Activated naive CD4-positive, alpha-beta T cell (primary cell): ENCODE measurements around the gene TBC1D10A.

ENCODE experiments used
- DNase-seq, 4 experiments: peaks; one replicate each; lab custom pipeline; 2025; lab: John Stamatoyannopoulos, UW

The TBC1D10A gene

DNA sequence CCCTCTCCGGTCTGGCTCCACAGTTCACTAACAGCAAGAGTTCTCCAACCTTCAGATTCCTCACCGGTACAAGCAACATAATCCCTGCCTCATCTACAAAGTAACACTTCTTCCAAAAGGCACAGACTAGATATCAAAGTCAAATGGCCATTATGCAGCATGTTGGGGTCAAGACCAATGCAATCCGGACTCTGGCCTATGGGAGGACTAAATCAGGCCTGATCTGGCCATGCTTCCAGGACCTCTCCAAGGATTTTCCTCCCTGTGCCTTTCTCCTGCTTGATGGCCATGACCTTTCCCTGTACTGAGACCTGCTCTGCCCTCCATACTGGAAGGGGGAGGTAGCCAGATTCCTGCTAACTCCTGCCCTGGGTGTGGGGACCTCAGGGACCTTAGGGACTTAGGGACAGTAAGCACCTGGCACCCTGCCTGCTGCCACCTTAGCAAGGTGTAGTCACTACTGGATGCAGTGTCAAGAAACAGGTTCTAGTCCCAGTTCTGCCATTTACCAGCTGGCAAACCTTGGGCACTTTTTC lies 6.7 kb downstream of the TBC1D10A start:
- DNase-seq, result no peak

DNA sequence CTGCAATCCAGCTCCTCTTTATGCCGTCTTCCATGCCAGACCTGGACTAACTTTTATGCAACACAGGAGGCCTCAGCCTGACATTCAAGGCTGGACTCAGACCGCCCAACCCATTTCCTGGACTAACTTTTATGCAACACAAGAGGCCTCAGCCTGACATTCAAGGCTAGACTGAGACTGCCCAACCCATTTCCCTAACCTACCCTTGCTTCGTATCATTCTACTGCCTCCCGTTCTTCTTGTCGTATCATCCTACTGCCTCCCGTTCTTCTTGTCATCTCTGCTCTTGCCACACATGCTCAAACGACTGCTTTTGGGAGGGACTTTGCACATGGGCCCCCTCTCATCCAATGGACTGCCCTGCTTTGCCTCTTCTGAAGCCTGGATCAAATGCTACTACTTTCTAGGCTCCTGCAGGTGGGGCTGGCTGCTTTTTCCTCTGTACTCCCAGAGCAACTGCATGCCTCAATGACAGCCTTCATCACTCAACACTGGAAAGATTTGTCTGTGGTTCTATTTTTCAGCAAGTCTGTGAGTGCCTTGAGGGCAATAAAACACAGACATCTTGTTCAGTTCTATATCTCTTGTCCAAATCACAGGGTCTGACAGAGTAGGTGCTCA lies 7.8 kb downstream of the TBC1D10A start:
- no peak for DNase-seq

DNA sequence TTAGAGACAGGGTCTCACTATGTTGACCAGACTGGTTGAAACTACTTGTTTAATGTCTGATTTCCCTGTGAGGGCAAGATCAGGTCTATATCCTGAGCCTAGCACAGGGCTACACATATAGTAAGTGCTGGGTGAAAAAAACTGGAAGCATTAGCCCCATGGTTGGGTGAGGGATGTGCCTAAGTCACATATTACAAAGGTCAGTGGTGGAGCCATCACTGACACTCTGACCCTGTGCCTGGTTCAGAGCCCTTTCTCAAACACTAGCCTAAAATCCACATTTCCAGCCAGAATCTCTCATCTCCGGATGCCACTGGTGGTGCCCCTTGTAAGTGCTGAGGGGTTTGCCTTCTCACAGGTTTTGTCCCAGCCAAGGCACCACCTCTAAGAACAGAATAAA lies 9.0 kb downstream of the TBC1D10A start:
- DNase-seq, result no peak

DNA sequence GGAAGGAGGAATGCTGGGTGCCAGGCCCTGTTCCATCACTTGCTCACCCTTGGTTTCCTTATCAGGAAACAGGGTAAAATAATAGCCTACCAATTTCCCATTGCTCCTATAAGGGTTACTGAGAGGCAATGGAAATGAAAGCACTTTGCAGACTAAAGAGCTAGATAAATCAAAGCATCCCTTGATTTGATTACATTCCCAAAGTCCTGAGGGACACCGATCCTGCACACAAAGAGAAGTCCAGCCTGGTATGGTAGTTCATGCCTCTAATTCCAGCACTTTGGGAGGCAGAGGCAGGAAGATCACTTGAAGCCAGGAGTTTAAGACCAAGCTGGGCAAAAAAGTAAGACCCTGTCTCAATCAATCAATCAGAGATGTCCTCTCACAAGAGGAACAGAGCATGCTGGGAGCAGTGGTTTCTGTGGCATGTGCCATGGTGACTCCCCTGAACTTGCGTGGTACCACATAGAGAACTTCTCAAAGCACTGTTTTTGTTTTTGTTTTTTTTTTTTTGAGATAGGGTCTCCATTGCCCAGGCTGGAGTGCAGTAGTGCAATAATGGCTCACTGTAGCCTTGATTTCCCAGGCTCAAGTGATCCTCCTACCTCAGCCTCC lies 10.7 kb downstream of the TBC1D10A start:
- DNase-seq, result no peak

DNA sequence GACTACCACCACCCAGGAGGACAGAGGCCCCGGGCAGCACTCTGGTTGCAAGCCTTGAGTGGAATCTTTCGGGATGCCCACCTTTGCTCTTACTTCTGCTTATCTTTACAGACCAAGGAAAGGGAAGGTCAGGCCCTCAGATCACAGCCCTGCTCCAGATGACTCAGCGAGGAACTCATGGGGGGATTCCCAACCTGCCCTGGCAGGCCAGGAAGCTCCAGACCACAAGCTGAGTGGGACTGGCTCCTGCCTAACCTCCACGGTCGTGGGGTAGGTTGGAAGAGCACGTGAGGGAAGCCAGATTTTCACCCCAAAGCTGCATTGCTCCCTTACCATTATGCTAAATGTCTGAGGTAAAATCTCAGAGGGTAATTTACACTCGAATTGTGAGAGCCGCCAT lies 11.8 kb downstream of the TBC1D10A start:
- no peak for DNase-seq

DNA sequence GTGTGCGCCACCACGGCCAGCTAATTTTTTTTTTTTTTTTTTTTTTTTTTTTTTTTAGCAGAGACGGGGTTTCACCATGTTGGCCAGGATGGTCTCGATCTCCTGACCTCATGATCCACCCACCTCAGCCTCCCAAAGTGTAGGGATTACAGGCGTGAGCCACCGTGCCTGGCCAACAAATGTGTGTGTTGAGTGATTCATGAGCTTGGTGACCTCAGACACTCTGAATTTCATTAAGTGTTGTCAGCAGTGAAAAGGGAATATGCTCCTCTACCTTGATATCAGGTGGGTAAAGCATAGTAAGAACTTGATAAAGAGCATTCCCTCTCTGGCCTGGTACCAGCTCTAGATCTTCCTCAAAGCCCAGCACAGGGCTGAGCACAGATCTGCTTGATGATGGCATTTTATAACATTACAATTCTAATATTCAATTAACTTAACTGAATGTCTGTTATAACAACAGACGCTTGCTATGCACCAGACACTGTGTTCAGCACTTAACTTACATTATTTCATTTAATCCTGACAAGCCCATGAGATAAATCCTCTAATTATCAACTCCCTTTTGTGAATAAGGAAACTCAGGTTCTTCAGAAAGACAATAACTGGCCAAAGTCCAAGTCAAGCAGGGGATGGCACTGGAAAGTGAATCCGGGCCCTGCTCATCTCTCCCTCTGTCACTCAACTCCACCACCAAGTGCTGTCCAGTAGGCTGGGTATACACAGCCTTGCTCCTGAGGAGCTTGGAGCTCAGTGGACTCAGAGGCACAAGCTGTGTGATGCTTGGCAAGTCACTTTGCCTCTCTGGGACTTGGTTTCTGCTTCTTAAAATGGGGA lies 13.0 kb downstream of the TBC1D10A start:
- DNase-seq, result no peak

DNA sequence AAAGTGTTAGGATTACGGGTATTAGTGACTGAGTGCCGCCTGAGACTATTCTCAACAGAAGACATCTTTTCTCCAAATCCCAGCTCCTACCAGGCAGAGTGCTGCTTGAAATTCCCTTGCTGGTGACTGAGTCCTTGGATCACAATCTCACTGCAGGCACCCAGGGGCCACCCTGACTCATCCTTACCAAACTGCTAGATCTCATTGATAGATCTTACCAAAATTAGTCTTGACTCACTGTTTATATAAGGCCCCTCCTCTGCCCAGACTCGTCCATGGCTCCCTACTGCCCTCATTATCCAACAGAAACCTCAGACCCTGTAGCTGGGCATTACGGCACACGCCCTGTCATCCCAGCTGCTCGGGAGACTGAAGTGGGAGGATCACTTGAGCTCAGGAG lies 14.7 kb downstream of the TBC1D10A start:
- no peak for DNase-seq

DNA sequence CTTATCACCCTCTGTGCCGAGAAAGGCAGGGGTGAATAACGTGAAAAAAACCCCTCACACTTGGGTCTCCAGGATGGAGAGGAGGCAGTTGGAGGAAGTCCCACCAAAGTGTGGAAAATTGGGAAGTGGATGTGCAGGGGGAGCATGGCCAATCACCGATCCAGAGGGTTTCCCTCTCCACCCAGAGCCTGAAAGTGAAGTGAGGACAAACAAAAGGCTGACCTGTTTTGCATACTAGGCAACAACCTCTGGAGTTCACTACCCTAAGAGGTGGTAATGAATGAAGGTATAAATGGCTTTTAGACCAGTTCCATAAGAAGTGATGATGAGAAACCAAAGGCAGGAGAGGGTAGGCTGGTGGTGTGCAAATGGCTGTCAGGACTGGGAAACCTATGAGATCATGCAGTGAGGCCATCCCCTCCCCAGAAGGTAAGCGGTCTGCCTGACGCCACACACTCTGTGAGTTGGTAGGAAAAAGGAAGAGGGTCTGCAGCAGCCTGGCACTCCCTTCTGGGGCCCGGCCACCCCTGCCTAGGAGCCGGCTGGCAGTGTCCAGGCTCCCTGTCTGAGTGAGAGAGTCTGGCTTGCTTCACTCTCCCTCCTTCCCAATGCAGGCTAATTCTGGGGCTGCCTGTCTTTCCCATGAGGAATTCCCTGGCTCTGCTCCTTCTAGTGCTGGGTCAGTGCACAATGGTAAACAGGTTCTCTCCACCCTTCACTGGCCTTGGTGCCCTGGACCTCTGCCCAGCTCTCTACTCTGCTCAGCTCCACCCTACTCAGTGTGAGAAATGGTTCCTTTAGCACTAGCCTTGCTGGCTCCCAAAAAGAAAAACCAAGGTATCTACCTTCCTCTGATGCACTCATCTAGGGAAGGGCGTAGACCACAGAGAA lies 15.6 kb downstream of the TBC1D10A start:
- DNase-seq, result no peak

DNA sequence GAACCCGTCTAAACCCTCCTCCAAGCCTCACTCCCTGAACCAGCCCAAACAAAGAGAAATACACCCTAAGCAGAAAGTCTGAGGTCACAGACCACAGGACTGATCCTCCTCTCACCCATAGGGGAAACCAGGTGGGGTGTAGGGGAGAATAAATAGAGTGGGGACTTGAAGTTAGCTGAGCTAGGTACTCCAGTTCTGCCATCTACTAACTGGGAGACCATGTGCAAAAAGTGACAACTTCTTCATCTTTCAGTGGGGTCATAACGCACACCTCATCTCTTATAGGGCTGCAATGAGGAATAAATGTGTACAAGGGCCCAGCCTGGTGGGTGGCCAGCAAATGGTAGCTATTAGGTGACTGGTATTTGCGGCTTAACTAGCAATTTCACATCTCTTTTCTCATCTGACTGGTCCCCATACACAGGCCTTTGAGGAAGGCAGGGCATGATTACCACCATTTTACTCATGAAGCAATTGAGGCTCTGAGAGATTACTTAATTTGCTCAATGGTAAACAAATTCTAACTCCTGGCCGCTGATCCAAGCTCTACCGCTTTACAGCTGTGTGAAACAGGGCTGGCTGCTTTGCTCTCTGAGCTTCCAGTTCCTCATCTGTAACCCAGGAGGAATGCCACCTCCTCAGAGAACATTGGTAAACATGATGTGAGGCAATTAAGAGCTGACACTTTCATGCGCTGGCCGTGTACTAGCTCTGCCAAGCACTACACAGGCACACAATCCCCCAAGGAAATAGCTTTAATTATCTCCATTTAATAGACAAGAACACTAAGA lies 16.6 kb downstream of the TBC1D10A start:
- no peak for DNase-seq

DNA sequence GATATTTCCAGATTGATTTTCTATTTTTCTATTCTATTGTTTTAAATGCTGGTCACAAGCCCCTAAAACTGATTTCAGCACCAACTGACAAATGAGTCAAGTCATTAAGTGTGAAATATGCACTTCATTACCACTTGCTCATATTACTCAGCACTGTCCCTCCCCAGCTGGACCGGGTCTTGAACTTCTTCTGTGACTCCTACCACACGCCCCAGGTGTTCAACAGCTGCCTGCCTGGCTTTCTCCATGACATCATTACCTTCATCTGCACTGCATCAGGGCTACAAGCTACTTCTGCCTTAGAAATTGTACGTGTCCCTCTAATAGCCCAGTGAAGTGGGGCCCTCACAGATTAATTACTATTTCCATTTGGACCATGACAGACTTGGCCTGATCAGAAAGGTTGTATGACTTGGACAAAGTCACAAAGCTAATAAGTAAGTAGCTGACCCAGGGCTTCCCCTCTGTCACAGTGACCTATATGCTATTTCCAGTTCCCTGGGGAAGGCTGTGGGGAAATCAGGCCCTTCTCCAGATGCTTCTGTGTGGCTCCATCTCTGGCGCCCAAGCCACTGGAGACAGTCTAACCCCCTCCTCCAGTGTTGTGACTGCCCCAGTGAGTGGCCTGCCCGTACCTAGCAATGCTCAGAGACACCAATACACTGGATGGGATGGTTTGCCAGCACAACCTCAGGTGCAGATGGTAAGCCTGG lies 18.1 kb downstream of the TBC1D10A start:
- no peak for DNase-seq

DNA sequence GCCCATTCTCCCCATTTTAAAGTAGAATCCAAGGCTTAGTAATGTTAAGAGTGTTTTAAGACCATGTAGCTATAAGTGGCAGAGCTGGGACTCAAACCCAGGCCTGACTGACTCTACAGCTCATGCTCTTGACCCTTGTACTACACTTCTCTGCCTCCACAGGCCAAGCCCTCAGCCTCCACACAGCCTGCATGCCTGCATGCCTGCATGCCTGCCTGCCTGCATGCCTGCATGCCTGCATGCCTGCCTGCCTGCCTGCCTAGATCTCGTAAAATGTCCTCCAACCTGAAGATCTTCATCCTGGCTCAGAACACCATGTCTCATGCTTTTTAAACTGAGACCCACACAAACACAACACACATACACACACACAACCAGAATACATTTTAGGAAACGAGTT lies 18.6 kb downstream of the TBC1D10A start:
- DNase-seq, result no peak

DNA sequence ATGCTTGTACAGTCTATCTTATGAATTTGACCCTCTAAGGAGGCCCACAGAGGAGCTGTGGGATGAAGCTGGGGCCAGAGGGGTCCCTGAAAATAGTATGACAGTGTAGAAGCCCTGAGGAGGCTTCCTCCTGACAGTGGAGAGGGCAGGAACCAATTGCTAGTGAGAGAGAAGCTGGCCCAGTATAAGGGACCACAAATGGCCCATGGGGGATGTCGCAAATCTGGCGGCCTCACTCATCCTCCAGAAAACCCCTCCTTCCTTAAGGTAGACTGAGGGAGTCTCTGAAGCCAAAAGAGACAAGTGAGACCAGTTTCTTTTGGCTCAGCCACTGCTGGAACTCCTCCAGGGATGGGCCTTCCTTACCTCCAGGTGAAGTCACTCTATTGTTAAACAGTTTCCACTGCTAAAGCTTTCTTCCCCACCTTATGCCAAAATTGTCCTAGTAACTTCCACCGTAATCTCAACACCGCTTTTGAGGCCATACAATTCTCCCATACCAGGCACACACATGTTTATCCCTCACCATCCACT lies 19.6 kb downstream of the TBC1D10A start:
- DNase-seq, result no peak

DNA sequence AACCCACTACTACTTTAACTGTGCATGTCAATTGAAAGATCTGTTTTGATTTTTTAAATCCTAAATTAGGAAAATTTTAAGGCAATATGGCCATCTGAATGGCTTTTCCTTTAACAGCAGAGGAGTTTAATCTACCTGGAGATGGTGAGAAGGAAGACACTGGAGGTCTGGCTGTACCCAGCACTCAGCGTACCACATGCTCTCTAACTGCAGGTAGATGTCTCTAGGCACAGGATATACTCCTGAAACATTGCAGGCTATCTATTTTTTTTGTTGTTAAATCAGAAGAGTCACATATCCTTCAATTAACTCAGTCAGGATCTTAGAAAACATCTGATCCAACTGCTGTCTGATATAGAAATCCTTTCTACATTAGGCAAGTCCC lies 20.1 kb downstream of the TBC1D10A start:
- DNase-seq, result no peak

DNA sequence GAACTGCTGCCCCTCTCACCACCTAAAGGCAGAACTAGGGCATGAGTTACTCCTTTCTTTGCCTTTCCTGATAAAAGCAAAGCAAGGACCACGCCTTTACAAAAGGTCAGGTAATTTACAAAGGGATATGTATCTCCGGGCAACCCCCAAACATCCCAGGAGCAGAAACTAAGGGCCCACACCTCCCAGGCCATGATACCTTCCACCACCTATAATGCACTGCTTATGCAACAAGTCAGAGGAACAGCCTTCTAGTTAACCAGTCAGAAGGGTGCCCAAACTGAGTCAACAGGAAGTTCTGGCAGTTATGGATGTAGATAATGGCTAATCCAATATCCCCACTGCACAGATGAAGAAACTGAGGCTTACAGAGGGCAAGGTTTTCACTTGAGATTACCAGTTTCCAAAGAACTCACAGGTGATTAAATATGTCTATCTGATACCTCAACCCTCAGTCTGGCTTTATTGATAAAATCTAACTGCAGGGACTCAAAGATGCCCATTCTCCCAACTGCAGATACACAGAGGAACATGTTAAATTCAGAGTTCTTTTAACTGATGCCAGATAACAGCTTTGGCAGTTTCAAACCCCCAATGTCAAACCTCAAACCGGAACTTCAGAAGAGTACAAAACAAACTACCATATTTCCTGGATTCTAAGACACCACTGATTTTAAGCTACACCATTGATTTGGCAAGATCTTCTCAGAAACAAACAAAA lies 20.7 kb downstream of the TBC1D10A start:
- no peak for DNase-seq

DNA sequence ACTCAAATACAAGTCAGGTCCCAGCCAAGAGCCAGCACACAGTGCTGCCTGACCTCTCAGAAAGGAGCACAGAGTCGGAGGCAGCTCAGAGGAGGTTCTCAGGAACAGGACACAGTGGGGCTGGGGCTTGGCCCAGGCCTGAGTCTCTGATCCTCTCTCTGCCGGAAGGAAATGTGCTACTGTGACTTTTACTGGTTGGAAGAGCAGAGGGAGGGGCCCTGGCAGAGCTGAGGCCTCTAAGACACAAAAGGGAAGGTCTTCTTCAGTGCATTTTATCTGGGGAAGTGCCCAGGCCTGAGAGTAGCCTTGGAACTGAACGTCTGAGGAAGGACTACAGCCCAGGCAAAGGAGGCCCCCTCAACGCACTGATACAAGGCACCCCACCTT lies 21.2 kb downstream of the TBC1D10A start:
- peak in 2 of 4 experiments; percentile 22 to 28 for DNase-seq

DNA sequence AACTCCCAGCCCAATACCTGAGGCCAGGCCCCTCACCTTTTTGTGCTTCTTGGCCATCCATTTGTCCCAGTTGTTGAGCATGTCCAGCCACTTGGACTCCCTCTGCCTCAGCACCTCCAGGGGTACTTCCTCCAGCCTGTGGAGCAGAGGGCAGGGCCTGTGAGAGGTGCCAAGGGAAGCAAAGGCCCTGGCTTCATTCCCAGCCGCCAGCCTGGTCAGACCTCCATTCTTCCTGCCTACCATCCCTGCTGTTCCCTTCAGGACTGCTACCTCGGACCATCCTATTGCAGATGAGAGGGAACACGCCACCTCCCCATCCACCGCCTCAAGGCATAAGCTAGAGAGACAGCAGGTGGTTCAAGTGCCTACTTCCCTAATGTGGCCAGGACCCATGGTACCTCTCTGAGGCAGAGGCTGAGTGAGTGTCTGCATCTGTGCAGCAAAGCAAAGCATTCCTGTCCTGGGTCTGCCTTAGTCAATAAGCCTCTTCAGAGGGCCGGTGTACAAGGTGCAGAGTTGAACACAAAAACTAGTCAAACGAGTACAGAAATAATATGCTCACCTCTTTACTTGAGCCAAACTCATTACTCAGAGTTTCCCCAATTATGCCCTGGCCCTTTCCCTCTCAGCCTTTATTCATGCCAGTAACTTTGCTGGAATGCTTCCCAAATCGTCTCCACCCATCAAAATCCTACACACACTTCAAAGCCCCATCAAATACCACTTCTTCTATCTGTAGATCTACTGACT lies 22.1 kb downstream of the TBC1D10A start:
- DNase-seq, result no peak

DNA sequence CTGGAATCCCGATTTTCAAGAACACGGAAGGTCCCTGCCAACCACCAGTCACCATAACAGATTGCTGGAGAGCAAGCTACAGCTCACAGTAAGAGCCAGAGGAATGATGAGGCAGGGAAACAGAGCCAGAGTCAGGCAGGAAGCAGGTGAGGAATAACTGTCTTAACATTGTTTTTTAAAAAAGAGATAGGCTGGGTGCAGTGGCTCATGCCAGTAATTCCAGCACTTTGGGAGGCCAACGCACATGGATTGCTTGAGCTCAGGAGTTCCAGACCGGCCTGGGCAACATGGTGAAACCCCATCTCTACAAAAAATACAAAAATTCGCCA lies 24.0 kb downstream of the TBC1D10A start:
- no peak for DNase-seq

DNA sequence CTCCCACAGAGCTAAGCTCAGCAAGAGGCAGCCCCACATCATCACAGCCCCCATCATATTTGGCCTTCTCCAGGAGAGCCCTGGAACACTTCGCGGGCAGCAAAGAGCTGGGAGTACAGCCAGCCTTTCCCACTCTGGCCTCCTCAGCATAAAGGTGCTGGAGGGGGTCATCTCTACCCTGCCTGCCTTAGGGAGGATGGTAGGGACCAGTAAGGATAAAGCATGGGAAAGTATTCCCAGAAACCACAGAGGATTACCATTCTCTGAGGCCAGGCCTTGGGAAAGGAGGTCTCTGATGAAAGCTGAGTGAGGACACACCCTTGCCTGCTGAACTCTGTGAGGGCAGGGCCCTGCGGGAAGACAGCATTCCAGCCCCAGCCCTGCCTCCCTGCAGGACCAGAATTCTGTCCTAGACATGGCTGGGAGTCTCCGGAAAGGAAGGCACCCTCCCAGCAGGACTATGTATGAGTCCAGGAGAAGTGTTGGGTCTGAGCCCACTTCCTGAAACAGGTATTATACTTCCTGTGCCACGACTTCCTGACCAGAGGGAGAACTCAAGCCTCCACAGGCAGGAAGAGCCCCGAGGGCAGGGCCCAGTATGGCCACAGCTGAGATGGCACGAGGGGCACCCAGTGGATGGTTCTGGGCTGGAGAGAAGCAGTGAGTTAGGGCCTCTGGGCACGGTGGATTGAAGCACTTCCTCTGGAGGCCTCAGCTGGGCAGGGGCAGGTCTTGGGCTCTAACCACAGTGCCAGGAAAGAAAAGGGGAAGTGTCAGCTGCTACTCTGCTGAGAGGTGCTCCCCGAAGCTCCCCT lies 24.5 kb downstream of the TBC1D10A start:
- DNase-seq, result no peak
